HCT116 (cell line): ENCODE results near the gene KIF18B. TPM values are rescaled to one million over a fixed set of nuclear protein-coding genes. Genes with fewer than 3 reads are reported as not detected.

ENCODE experiments used
- ATAC-seq: fragments of 200-7000 bp; cut with Tn5 transposase; 2 replicates; pipeline ENCODE4 v1.9.1; 2020; ENCODE audit warnings: mild to moderate bottlenecking, moderate library complexity
- BruUV-seq: library from RNA; stranded (reverse); fragments of 400-500 nt; replicated peaks from 2 replicates; lab custom pipeline; 2021; lab: Mats Ljungman, UMichigan
- CTCF ChIA-PET: fragments of 300-600 bp; sonication (Branson Sonifier 250); formaldehyde crosslinking; loops from one replicate; lab custom pipeline; 2021; ENCODE audit warnings: antibody characterized with exemption; lab: Charles Lee
- POLR2A ChIA-PET: fragments of 300-600, 350-600 bp; sonication (Branson Sonifier 250); formaldehyde crosslinking; loops from one replicate; lab custom pipeline; 2021; ENCODE audit warnings: antibody characterized with exemption; lab: Charles Lee
- RAD21 ChIA-PET, 2 experiments: fragments of 300-600 bp; sonication (Branson Sonifier 250); formaldehyde crosslinking; loops; one replicate each; lab custom pipeline; 2023; ENCODE audit warnings: low total read pairs in 2 of 2; ENCODE audit not compliant: uncharacterized antibody in 2 of 2, unreplicated experiment in 2 of 2, low non-redundant PET in 1 of 2; lab: Charles Lee
- DNase-seq: peaks from one replicate; pipeline ENCODE4 v3.0.0-alpha.2; 2010; ENCODE audit warnings: low read depth, low spot score
- H2AFZ ChIP-seq: fragments of 200-600 bp; shearing (Covaris generic), sonication (generic); 2 replicates; pipeline ENCODE4 v1.6.1; 2017; ENCODE audit warnings: low read depth, mixed run types, mixed read lengths, antibody characterized with exemption, low read length; ENCODE audit not compliant: poor library complexity, severe bottlenecking
- H3K27ac ChIP-seq: 2 replicates; pipeline ENCODE4 v1.5.1; 2012; ENCODE audit warnings: low read depth, low read length
- H3K27me3 ChIP-seq: fragments of 200-600 bp; sonication (generic); 2 replicates; pipeline ENCODE4 v1.6.1; 2016; ENCODE audit warnings: mixed run types, low read length, mixed read lengths; ENCODE audit not compliant: insufficient read depth
- H3K36me3 ChIP-seq, 2 experiments: fragments of 200-500 bp in 1 of 2; fragments of 200-600 bp in 1 of 2; sonication (Bioruptor generic) in 1 of 2; sonication (generic) in 1 of 2; 2 replicates each; pipeline versions ENCODE4 v1.5.1 to v1.6.1; 2014 to 2016; ENCODE audit warnings: low read length in 2 of 2, inconsistent platforms in 1 of 2, mixed read lengths in 1 of 2, mixed run types in 1 of 2; ENCODE audit not compliant: insufficient read depth in 2 of 2, control insufficient read depth in 1 of 2
- H3K4me1 ChIP-seq, 2 experiments: fragments of 200-600 bp in 1 of 2; sonication (generic) in 1 of 2; 2 replicates each; pipeline versions ENCODE4 v1.5.1 to v1.6.1; 2012 to 2017; ENCODE audit warnings: low read length in 2 of 2, inconsistent platforms in 1 of 2, mild to moderate bottlenecking in 1 of 2, mixed read lengths in 1 of 2, mixed run types in 1 of 2, moderate library complexity in 1 of 2; ENCODE audit not compliant: insufficient read depth in 2 of 2, control insufficient read depth in 1 of 2
- H3K4me2 ChIP-seq: fragments of 200-600 bp; sonication (generic); 2 replicates; pipeline ENCODE4 v1.6.1; 2017; ENCODE audit warnings: mixed run types, low read length, mixed read lengths
- H3K4me3 ChIP-seq, 2 experiments: fragments of 200-600 bp in 1 of 2; sonication (generic) in 1 of 2; replicated peaks in 1 of 2; 2 replicates each; pipeline ENCODE4 v1.5.1; 2011 to 2016; ENCODE audit warnings: low read length in 2 of 2, control low read depth in 1 of 2, low read depth in 1 of 2, mild to moderate bottlenecking in 1 of 2, mixed read lengths in 1 of 2, mixed run types in 1 of 2
- H3K79me2 ChIP-seq: fragments of 200-600 bp; sonication (generic); 2 replicates; pipeline ENCODE4 v1.6.1; 2017; ENCODE audit warnings: mild to moderate bottlenecking, mixed run types, low read length, moderate library complexity, mixed read lengths; ENCODE audit not compliant: insufficient read depth
- H3K9ac ChIP-seq: fragments of 200-600 bp; sonication (generic); 2 replicates; pipeline ENCODE4 v1.6.1; 2016; ENCODE audit warnings: low read length, mixed read lengths
- H3K9me2 ChIP-seq: fragments of 200-600 bp; sonication (generic), shearing (Covaris generic); 2 replicates; pipeline ENCODE4 v1.6.1; 2017; ENCODE audit warnings: mixed run types, mild to moderate bottlenecking, moderate library complexity; ENCODE audit not compliant: insufficient read depth
- H3K9me3 ChIP-seq, 2 experiments: fragments of 200-500 bp in 1 of 2; fragments of 200-600 bp in 1 of 2; sonication (Bioruptor generic) in 1 of 2; sonication (generic) in 1 of 2; 2 replicates each; pipeline ENCODE4 v1.6.1; 2014 to 2017; ENCODE audit warnings: low read length in 2 of 2, mixed read lengths in 2 of 2, inconsistent platforms in 1 of 2, low read depth in 1 of 2, mild to moderate bottlenecking in 1 of 2, mixed run types in 1 of 2, moderate library complexity in 1 of 2; ENCODE audit not compliant: control insufficient read depth in 1 of 2, insufficient read depth in 1 of 2
- H4K20me1 ChIP-seq: fragments of 200-600 bp; sonication (generic), shearing (Covaris generic); 2 replicates; pipeline ENCODE4 v1.6.1; 2017; ENCODE audit warnings: mixed run types, mild to moderate bottlenecking, moderate library complexity; ENCODE audit not compliant: insufficient read depth
- CBX3 ChIP-seq: IDR thresholded peaks from 2 replicates; pipeline ENCODE4 v1.6.1; 2012; ENCODE audit warnings: low read depth
- CEBPB ChIP-seq: IDR thresholded peaks from 2 replicates; pipeline ENCODE4 v1.6.1; 2012; ENCODE audit warnings: low read depth
- CTCF ChIP-seq, 3 experiments: fragments of 200-600 bp in 1 of 3; sonication (generic) in 1 of 3; IDR thresholded peaks in 2 of 3; conservative IDR thresholded peaks in 1 of 3; 2 replicates each; pipeline ENCODE4 v1.5.1; 2012 to 2017; ENCODE audit warnings: low read depth in 2 of 3, low read length in 2 of 3, antibody characterized with exemption in 1 of 3, borderline replicate concordance in 1 of 3, control low read depth in 1 of 3, mild to moderate bottlenecking in 1 of 3, mixed read lengths in 1 of 3, mixed run types in 1 of 3, moderate library complexity in 1 of 3; ENCODE audit not compliant: insufficient read depth in 1 of 3
- EGR1 ChIP-seq: IDR thresholded peaks from 2 replicates; pipeline ENCODE4 v1.6.1; 2012; ENCODE audit warnings: low read depth
- FOSL1 ChIP-seq: IDR thresholded peaks from 2 replicates; pipeline ENCODE4 v1.6.1; 2012; ENCODE audit warnings: low read depth
- RAD21 ChIP-seq: IDR thresholded peaks from 2 replicates; pipeline ENCODE4 v1.6.1; 2012; ENCODE audit warnings: low read depth, mild to moderate bottlenecking
- SIN3A ChIP-seq: IDR thresholded peaks from 2 replicates; pipeline ENCODE4 v1.6.1; 2012; ENCODE audit warnings: low read depth
- SRF ChIP-seq: IDR thresholded peaks from 2 replicates; pipeline ENCODE4 v1.6.1; 2012; ENCODE audit warnings: low read depth
- TCF7L2 ChIP-seq: IDR thresholded peaks from 2 replicates; pipeline ENCODE4 v1.7.0; 2011; ENCODE audit warnings: borderline replicate concordance, inconsistent platforms; ENCODE audit not compliant: insufficient read depth, insufficient read length; ENCODE audit errors: extremely low read depth
- intact Hi-C: fragments of 100-400 bp; cut with micrococcal nuclease; formaldehyde crosslinking; loops from 2 replicates; pipeline ENCODE4 v1.10.0; 2022
- total RNA-seq: library from RNA; stranded (reverse); gene quantifications from one replicate; pipeline ENCODE4 v1.2.1, GENCODE V29; 2021; ENCODE audit not compliant: unreplicated experiment
- TF ChIP-seq, protein P1 (sequence below): IDR thresholded peaks from 2 replicates; pipeline ENCODE4 v1.6.1; 2012
- TF ChIP-seq, protein P2 (sequence below): IDR thresholded peaks from 2 replicates; pipeline ENCODE4 v1.6.1; 2012
- TF ChIP-seq, protein P3 (sequence below): IDR thresholded peaks from 2 replicates; pipeline ENCODE4 v1.6.1; 2012; ENCODE audit warnings: low read depth

Gene KIF18B
- total RNA-seq, 1 experiment from 2014 or later: 76.4 TPM

- ChIA-PET POLR2A (no interaction called here), CTCF (no interaction called here), RAD21 (no interaction called here)
- Histone ChIP-seq H3K79me2 (no peaks in the 10 kb centered on the region), H2AFZ (no peak overlapping the region), H3K9me2 (no peaks in the 10 kb centered on the region), H3K4me2 (peak overlapping the region; percentile 17; the same call in 1 of the 2 replicates), H3K27ac (no peak overlapping the region), H3K9ac (no peak overlapping the region), H4K20me1 (no peaks in the 10 kb centered on the region), H3K36me3 (no peaks in the 10 kb centered on the region), H3K4me1 (peaks cover 6 to 24% of the 10 kb centered on the region in 2 experiments), H3K9me3 (no peaks in the 10 kb centered on the region), H3K4me3 (no peak overlapping the region), H3K27me3 (no peaks in the 10 kb centered on the region)
- no peak for ATAC-seq
- TF ChIP-seq CTCF (IDR thresholded peaks at IDR 0.05 in 2 of 3, conservative IDR thresholded peaks at IDR 0.05 in 1 of 3; ENCODE audit: borderline replicate concordance in 1 of 3, insufficient read depth in 1 of 3, low read depth in 2 of 3, low read length in 2 of 3): no peak
- TF ChIP-seq, protein P1, sequence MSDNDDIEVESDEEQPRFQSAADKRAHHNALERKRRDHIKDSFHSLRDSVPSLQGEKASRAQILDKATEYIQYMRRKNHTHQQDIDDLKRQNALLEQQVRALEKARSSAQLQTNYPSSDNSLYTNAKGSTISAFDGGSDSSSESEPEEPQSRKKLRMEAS: no peak
- TF ChIP-seq, protein P2, sequence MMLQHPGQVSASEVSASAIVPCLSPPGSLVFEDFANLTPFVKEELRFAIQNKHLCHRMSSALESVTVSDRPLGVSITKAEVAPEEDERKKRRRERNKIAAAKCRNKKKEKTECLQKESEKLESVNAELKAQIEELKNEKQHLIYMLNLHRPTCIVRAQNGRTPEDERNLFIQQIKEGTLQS: no peak
- no peak for TF ChIP-seq EGR1
- TF ChIP-seq FOSL1: no peak
- TF ChIP-seq RAD21: no peak
- TF ChIP-seq, protein P3, sequence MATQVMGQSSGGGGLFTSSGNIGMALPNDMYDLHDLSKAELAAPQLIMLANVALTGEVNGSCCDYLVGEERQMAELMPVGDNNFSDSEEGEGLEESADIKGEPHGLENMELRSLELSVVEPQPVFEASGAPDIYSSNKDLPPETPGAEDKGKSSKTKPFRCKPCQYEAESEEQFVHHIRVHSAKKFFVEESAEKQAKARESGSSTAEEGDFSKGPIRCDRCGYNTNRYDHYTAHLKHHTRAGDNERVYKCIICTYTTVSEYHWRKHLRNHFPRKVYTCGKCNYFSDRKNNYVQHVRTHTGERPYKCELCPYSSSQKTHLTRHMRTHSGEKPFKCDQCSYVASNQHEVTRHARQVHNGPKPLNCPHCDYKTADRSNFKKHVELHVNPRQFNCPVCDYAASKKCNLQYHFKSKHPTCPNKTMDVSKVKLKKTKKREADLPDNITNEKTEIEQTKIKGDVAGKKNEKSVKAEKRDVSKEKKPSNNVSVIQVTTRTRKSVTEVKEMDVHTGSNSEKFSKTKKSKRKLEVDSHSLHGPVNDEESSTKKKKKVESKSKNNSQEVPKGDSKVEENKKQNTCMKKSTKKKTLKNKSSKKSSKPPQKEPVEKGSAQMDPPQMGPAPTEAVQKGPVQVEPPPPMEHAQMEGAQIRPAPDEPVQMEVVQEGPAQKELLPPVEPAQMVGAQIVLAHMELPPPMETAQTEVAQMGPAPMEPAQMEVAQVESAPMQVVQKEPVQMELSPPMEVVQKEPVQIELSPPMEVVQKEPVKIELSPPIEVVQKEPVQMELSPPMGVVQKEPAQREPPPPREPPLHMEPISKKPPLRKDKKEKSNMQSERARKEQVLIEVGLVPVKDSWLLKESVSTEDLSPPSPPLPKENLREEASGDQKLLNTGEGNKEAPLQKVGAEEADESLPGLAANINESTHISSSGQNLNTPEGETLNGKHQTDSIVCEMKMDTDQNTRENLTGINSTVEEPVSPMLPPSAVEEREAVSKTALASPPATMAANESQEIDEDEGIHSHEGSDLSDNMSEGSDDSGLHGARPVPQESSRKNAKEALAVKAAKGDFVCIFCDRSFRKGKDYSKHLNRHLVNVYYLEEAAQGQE: no peak
- no peak for TF ChIP-seq TCF7L2
- TF ChIP-seq SRF: no peak
- TF ChIP-seq SIN3A: no peak
- TF ChIP-seq CBX3: no peak
- TF ChIP-seq CEBPB: no peak
- intact Hi-C loops: no loop called here
- no TSS peak for BruUV-seq
- DNase-seq: no peak
These were observed 25.4 kb upstream of the KIF18B start for GRCh38 chr17:44972953-44973352.
